GM23248 (cell line): ENCODE results near the gene CFL1. TPM values are rescaled to one million over a fixed set of nuclear protein-coding genes. Genes with fewer than 3 reads are reported as not detected.

ENCODE experiments used
- DNase-seq: peaks from one replicate; pipeline ENCODE4 v3.0.0-alpha.2; 2015
- H2AFZ ChIP-seq: fragments of 200-600 bp; sonication (generic); 2 replicates; pipeline ENCODE4 v1.6.1; 2016; ENCODE audit warnings: antibody characterized with exemption
- H3F3A ChIP-seq: fragments of 200-600 bp; sonication (generic); 2 replicates; pipeline ENCODE4 v1.6.1; 2016; ENCODE audit warnings: mild to moderate bottlenecking, antibody characterized with exemption, mixed run types; ENCODE audit not compliant: insufficient read depth
- H3K27ac ChIP-seq: fragments of 200-600 bp; sonication (generic); 2 replicates; pipeline ENCODE4 v1.5.1; 2016; ENCODE audit warnings: mild to moderate bottlenecking
- H3K27me3 ChIP-seq: fragments of 200-600 bp; sonication (generic); replicated peaks from 2 replicates; pipeline ENCODE4 v1.6.1; 2016; ENCODE audit warnings: mild to moderate bottlenecking; ENCODE audit not compliant: insufficient read depth
- H3K36me3 ChIP-seq: fragments of 200-600 bp; sonication (generic); 2 replicates; pipeline ENCODE4 v1.6.1; 2016; ENCODE audit warnings: low read depth, mild to moderate bottlenecking
- H3K4me1 ChIP-seq: fragments of 200-600 bp; sonication (generic); 2 replicates; pipeline ENCODE4 v1.6.1; 2016; ENCODE audit warnings: mild to moderate bottlenecking; ENCODE audit not compliant: insufficient read depth
- H3K4me2 ChIP-seq: fragments of 200-600 bp; sonication (generic); one replicate; pipeline ENCODE4 v1.6.1; 2016; ENCODE audit warnings: mild to moderate bottlenecking; ENCODE audit not compliant: unreplicated experiment
- H3K4me3 ChIP-seq: fragments of 200-600 bp; sonication (generic); 2 replicates; pipeline ENCODE4 v1.5.1; 2016; ENCODE audit warnings: mild to moderate bottlenecking
- H3K79me2 ChIP-seq: fragments of 200-600 bp; sonication (generic); 2 replicates; pipeline ENCODE4 v1.6.1; 2016; ENCODE audit warnings: mild to moderate bottlenecking; ENCODE audit not compliant: insufficient read depth
- H3K9ac ChIP-seq: fragments of 200-600 bp; sonication (generic); 2 replicates; pipeline ENCODE4 v1.6.1; 2016; ENCODE audit warnings: mild to moderate bottlenecking
- H3K9me2 ChIP-seq: fragments of 200-600 bp; sonication (generic); 2 replicates; pipeline ENCODE4 v1.6.1; 2016; ENCODE audit warnings: mixed run types, mild to moderate bottlenecking, moderate library complexity; ENCODE audit not compliant: insufficient read depth
- H3K9me3 ChIP-seq: fragments of 200-600 bp; sonication (generic); one replicate; pipeline ENCODE4 v1.6.1; 2017; ENCODE audit warnings: low read depth
- H4K20me1 ChIP-seq: fragments of 200-600 bp; sonication (generic); 2 replicates; pipeline ENCODE4 v1.6.0; 2016; ENCODE audit not compliant: insufficient read depth
- EZH2 ChIP-seq: fragments of 200-600 bp; sonication (generic); IDR thresholded peaks from 2 replicates; pipeline ENCODE4 v1.6.1; 2018; ENCODE audit warnings: antibody characterized with exemption, mild to moderate bottlenecking; ENCODE audit not compliant: insufficient read depth, poor library complexity, severe bottlenecking
- EZH2phosphoT487 ChIP-seq: fragments of 200-600 bp; sonication (generic); IDR thresholded peaks from 2 replicates; pipeline ENCODE4 v1.6.1; 2018; ENCODE audit warnings: antibody characterized with exemption, moderate library complexity, mild to moderate bottlenecking, low read depth; ENCODE audit not compliant: insufficient read depth
- WGBS, 2 experiments: methylation state at CpG; one replicate each; pipeline ENCODE4 v1.1.6; 2015 to 2017; ENCODE audit warnings: low lambda C conversion rate in 2 of 2, low coverage in 1 of 2; ENCODE audit errors: missing lambda C conversion rate in 2 of 2; 5-methylcytosine and 5-hydroxymethylcytosine counted together
- in situ Hi-C: fragments of 300-500 bp; cut with MboI; formaldehyde crosslinking; loops from 2 replicates; pipeline ENCODE4 v1.15.0; 2020
- polyA plus RNA-seq: library from polyadenylated mRNA; unstranded; fragments of >200 nt; fragmentation: Nextera tagmentation; extraction: Ambion mirVana; gene quantifications from 2 replicates; pipeline ENCODE4 v1.2.1, GENCODE V29; 2016
- total RNA-seq: library from RNA; depleted of rRNA; stranded (reverse); fragments of >200 nt; shearing (Covaris generic); gene quantifications from 2 replicates; pipeline ENCODE4 v1.2.3, GENCODE V29; 2014

CFL1 gene
- total and polyA plus RNA-seq, 2 experiments from 2014 or later = 1,312 to 2,650 TPM

DNA sequence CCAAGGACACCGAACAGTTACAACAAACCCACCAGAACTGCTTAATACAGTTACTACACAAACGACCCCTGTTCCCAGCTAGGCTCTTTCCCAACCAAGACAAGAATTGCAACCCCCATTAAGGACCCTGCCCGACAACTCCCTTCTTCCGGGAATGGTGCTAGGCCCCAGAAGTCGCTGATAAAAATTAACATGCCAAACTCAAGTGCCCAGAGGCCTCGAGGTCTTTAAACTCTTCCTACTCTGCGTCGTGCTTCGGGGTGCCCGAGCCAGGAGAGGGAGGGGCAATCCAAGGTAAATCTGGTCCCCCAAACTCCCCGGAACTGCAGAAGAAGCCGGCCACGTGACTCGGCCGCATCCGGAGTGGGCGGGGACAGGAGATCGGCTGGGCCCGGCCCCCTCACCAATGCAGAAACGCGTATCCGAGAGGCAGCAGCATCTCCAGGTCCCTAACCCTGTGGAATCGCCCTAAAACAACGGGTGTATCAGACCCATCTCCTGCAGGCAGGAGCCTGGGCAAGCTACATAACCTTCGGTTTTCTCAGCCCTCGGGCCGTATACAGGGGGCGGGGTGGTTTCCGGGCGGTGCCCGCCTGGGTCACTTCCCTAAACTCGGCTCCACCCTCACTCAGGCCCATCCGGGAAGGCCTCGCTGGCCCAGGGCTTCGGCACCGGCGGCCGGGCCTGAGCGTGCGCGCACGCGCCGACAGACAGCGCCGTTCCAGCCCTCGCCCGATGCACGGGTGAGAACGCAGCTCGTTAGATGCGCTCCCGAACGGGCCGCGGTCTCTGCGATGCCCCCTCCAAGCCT is 1.1 kb downstream of the CFL1 start:
- Histone ChIP-seq H3K4me3 (peak overlapping the region; percentile 94), H3K36me3 (peaks cover 38% of the 10 kb centered on the region), H3K9ac (peak overlapping the region; percentile 84), H3K9me2 (no peaks in the 10 kb centered on the region), H4K20me1 (peaks cover 23% of the 10 kb centered on the region; the same call in 1 of the 2 replicates), H3K4me1 (peaks cover 12% of the 10 kb centered on the region), H2AFZ (no peak overlapping the region), H3K27ac (peak overlapping the region; percentile 65), H3K27me3 (no peaks in the 10 kb centered on the region), H3F3A (peaks cover 74% of the 10 kb centered on the region), H3K79me2 (peaks cover 61% of the 10 kb centered on the region), H3K4me2 (peak overlapping the region; percentile 82), H3K9me3 (no peaks in the 10 kb centered on the region)
- WGBS, 2 experiments = 0 to 1% methylated on average over 55 to 57 of the region's 57 CpGs
- TF ChIP-seq EZH2phosphoT487 = no peak
- no peak for TF ChIP-seq EZH2
- peak; percentile 87 for DNase-seq
- in situ Hi-C loops = no loop called here

DNA sequence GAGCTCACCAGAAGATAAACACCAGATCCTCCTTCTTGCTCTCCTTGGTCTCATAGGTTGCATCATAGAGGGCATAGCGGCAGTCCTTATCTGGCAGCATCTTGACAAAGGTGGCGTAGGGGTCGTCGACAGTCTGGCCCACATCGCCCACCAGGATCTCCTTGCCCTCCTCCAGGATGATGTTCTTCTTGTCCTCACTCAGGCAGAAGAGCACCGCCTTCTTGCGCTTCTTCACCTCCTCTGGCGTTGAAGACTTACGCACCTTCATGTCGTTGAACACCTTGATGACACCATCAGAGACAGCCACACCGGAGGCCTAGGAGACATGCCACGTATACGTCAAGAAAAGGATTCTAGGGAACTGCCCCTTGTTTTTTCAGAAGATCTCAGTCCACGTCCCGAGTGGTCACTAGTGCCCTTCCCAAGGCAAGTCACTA is 2.0 kb downstream of the CFL1 start:
- TF ChIP-seq EZH2 (no peak), EZH2phosphoT487 (no peak)
- H3K9ac ChIP-seq = peak overlapping the region; percentile 84
- peak overlapping the region; percentile 11; the same call in 1 of the 2 replicates for H3K27ac ChIP-seq
- H3K9me3 ChIP-seq = no peaks in the 10 kb centered on the region
- peaks cover 5% of the 10 kb centered on the region; the same call in 1 of the 2 replicates for H3K4me1 ChIP-seq
- peak overlapping the region; percentile 94 for H3K4me3 ChIP-seq
- peaks cover 74% of the 10 kb centered on the region for H3F3A ChIP-seq
- H3K9me2 ChIP-seq = no peaks in the 10 kb centered on the region
- peaks cover 23% of the 10 kb centered on the region; the same call in 1 of the 2 replicates for H4K20me1 ChIP-seq
- DNase-seq = no peak
- whole genome bisulfite sequencing, 2 experiments = 84 to 87% methylated on average over 15 of the region's 15 CpGs
- in situ Hi-C loops = no loop called here
- peaks cover 44% of the 10 kb centered on the region for H3K36me3 ChIP-seq
- no peak overlapping the region for H2AFZ ChIP-seq
- peak overlapping the region; percentile 82 for H3K4me2 ChIP-seq
- no peaks in the 10 kb centered on the region for H3K27me3 ChIP-seq
- peaks cover 51% of the 10 kb centered on the region for H3K79me2 ChIP-seq

DNA sequence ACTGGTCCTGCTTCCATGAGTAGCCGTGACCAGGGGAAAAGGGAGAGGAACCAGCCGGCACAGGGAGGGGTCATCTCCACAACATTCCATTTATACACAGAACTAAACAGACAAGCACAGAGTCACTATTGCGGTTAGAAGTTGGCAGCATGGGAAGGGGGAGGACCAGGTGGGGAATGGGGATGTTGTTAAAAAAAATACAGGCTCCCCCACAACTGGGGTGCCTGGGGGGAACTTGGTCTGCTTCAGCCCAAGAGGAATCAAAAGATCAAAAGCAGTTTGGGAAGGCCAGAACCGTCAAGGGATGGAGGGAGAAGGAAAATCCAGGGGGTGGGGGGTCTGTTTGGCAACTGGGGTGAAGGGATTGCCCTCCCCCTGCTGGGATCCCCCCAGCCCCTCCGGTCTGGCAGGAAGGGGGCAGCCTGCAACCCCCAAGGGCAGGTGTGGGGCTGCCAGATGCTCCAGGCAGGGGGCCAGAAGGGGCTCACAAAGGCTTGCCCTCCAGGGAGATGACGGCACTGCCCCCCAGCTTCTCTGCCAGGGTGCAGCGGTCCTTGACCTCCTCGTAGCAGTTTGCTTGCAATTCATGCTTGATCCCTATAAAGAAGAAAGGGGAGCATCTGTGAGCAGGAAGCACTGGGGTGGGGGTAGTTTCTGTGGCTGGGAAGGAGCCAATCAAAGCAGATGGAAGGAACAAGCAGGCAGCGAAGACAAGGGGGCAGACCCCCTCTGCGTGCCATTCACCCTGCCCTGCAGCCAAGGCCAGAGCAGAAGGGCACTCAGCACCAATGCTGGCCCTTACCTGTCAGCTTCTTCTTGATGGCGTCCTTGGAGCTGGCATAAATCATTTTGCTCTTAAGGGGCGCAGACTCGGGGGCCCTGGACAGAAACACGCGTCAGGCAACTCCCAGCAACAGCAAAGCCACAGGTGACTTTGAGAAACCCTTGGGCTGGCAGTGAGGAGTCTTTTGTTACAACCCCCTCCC is 2.8 kb downstream of the CFL1 start:
- no peak for DNase-seq
- in situ Hi-C loops = no loop called here
- H3K27me3 ChIP-seq = no peaks in the 10 kb centered on the region
- whole genome bisulfite sequencing, 2 experiments = 79 to 82% methylated on average over 12 to 15 of the region's 15 CpGs
- peak overlapping the region; percentile 82 for H3K4me2 ChIP-seq
- TF ChIP-seq EZH2phosphoT487 (no peak), EZH2 (no peak)
- peaks cover 49% of the 10 kb centered on the region for H3K79me2 ChIP-seq
- H3K9ac ChIP-seq = peak overlapping the region; percentile 84; the same call in 1 of the 2 replicates
- peaks cover 44% of the 10 kb centered on the region for H3K36me3 ChIP-seq
- peak overlapping the region; percentile 94 for H3K4me3 ChIP-seq
- peaks cover 23% of the 10 kb centered on the region; the same call in 1 of the 2 replicates for H4K20me1 ChIP-seq
- H3K4me1 ChIP-seq = peaks cover 5% of the 10 kb centered on the region; the same call in 1 of the 2 replicates
- H3K9me3 ChIP-seq = no peaks in the 10 kb centered on the region
- H3K9me2 ChIP-seq = no peaks in the 10 kb centered on the region
- H3F3A ChIP-seq = peaks cover 75% of the 10 kb centered on the region
- H3K27ac ChIP-seq = no peak overlapping the region
- no peak overlapping the region for H2AFZ ChIP-seq

DNA sequence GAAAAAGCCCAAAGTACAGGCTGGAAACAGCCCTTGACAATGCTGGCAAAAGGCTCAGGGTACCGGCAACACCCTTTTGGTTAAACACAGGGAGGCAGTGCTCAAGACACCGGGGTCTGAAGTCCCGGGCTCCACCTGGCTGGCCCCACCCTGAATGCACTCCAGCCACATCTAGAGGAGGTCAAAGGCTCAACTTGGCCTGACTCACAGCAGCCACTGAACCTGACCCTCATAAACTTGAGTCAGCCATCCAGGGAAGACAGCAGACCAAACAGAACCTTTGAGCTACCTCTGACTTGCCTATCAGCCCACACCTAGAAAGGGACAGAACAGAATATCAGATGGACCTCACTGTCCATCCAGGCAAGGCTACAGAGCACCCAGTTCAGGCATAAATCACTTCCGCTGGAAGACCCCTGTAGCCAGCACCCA is 3.8 kb downstream of the CFL1 start:
- Histone ChIP-seq H3F3A (peaks cover 69% of the 10 kb centered on the region), H4K20me1 (peaks cover 23% of the 10 kb centered on the region; the same call in 1 of the 2 replicates)
- TF ChIP-seq EZH2 (no peak), EZH2phosphoT487 (no peak)

More for the DNA sequence above, 3.8 kb downstream of the CFL1 start:
- H2AFZ ChIP-seq = no peak overlapping the region
- H3K4me2 ChIP-seq = no peak overlapping the region
- DNase-seq = no peak
- H3K4me3 ChIP-seq = no peak overlapping the region
- H3K4me1 ChIP-seq = peaks cover 5% of the 10 kb centered on the region; the same call in 1 of the 2 replicates
- in situ Hi-C loops = no loop called here
- peaks cover 49% of the 10 kb centered on the region for H3K79me2 ChIP-seq
- H3K27ac ChIP-seq = no peak overlapping the region; the same call in 1 of the 2 replicates
- 96 to 98% methylated on average over 4 of the region's 4 CpGs for WGBS, 2 experiments
- peak overlapping the region; percentile 16; the same call in 1 of the 2 replicates for H3K9ac ChIP-seq
- H3K36me3 ChIP-seq = peaks cover 44% of the 10 kb centered on the region
- no peaks in the 10 kb centered on the region for H3K27me3 ChIP-seq
- H3K9me3 ChIP-seq = no peaks in the 10 kb centered on the region
- no peaks in the 10 kb centered on the region for H3K9me2 ChIP-seq
